Kidney epithelial cell (primary cell): Measurements from ENCODE around the gene ELP2. TPM values are rescaled to one million over a fixed set of nuclear protein-coding genes. Genes with fewer than 3 reads are reported as not detected.
"Not testable (repeated sequence)": the region's sequence is repeated elsewhere in the genome, so short reads cannot be mapped to it uniquely, and the experiment has no call there.

Experiments used
- DNase-seq: peaks from one replicate; pipeline ENCODE4 v3.0.0-alpha.2; 2010; ENCODE audit warnings: low read depth
- H3K27me3 ChIP-seq: 2 replicates; pipeline ENCODE4 v1.6.0; 2011; ENCODE audit warnings: low read length; ENCODE audit not compliant: control insufficient read depth, insufficient read depth
- H3K36me3 ChIP-seq: 2 replicates; pipeline ENCODE4 v1.5.1; 2011; ENCODE audit warnings: low read length; ENCODE audit not compliant: control insufficient read depth, insufficient read depth
- H3K4me3 ChIP-seq: 2 replicates; pipeline ENCODE4 v1.5.1; 2011; ENCODE audit warnings: low read depth, mild to moderate bottlenecking, control low read depth, low read length
- CTCF ChIP-seq: IDR thresholded peaks from 2 replicates; pipeline ENCODE4 v1.5.1; 2011; ENCODE audit warnings: mild to moderate bottlenecking, moderate library complexity, low read length, control low read depth, inconsistent platforms; ENCODE audit not compliant: insufficient read depth, poor library complexity, severe bottlenecking
- total RNA-seq: library from RNA; depleted of rRNA; stranded (reverse); fragments of >200 nt; gene quantifications from 2 replicates; pipeline ENCODE4 v1.2.3, GENCODE V29; 2015

The ELP2 gene
- total RNA-seq, 1 donor from 2014 or later = 63.9 TPM

GRCh38 chr18:36167692-36168218 lies 38.1 kb downstream of the ELP2 start:
- no peak for TF ChIP-seq CTCF
- peaks cover 1% of the 10 kb centered on the region for H3K36me3 ChIP-seq
- H3K4me3 ChIP-seq = no peak overlapping the region
- H3K27me3 ChIP-seq = no peaks in the 10 kb centered on the region
- no peak for DNase-seq

DNA sequence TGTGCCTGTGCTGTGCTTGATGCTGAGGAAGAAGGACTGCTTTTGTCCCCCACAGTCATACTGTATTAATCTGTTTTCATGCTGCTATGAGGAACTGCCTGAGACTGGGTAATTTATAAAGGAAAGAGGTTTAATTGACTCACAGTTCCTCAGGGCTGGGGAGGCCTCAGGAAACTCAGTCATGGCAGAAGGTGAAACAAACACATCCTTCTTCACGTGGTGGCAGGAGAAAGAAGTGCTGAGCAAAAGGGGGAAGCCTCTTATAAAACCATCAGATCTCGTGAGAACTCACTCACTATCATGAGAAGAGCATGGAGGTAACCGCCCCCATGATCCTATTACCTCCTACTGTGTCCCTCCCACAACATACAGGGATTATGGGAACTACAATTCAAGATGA lies 38.6 kb downstream of the ELP2 start:
- DNase-seq, H3K4me3 ChIP-seq, H3K36me3 ChIP-seq, H3K27me3 ChIP-seq: not testable (repeated sequence)

DNA sequence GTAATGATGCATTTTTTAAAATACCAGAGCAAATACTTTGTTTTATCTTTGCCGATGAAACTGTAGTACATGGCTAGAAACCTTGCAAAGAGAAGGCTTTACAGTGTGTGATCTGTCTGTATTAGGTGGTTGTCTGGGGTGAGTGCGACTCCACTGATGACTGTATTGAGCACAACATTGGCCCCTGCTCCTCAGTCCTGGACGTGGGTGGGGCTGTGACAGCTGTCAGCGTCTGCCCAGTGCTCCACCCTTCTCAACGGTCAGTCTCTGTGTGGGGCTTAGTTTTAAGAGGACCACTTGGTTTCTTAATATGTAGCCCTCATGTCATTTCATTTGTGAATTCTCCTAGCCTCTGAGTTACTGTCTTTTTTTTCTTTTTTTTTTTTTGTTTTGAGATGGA lies 40.2 kb downstream of the ELP2 start:
- peaks cover 1% of the 10 kb centered on the region for H3K36me3 ChIP-seq
- no peak for TF ChIP-seq CTCF
- H3K4me3 ChIP-seq = no peak overlapping the region
- no peak for DNase-seq
- no peaks in the 10 kb centered on the region for H3K27me3 ChIP-seq

DNA sequence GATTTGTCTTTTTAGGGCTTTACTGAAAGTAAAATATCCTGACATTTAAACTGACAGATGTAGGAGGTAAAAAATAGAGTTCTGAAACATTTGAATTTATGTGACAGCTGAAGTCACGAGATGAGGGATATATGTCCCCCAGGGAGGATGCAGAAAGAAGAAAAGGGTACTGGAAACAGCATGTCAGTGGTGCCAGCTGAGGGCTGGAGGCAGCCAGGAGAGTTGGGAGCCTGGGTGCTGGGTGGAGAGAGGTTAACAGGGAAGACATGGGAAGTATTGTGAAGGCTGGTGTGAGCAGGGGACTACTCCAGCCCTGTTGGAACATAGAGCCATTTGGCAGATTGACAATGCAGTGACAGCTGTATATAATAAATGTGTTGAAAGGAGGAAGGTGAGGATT lies 45.8 kb downstream of the ELP2 start:
- no peak for DNase-seq
- no peaks in the 10 kb centered on the region for H3K27me3 ChIP-seq
- H3K4me3 ChIP-seq = no peak overlapping the region
- TF ChIP-seq CTCF = no peak
- H3K36me3 ChIP-seq = peaks cover 3% of the 10 kb centered on the region

- H3K4me3 ChIP-seq = no peak overlapping the region
- peaks cover 3% of the 10 kb centered on the region for H3K36me3 ChIP-seq
- no peak for DNase-seq
- no peak for TF ChIP-seq CTCF
- H3K27me3 ChIP-seq = no peaks in the 10 kb centered on the region
Observed at GRCh38 chr18:36176177-36176584, 46.5 kb downstream of the ELP2 start.

DNA sequence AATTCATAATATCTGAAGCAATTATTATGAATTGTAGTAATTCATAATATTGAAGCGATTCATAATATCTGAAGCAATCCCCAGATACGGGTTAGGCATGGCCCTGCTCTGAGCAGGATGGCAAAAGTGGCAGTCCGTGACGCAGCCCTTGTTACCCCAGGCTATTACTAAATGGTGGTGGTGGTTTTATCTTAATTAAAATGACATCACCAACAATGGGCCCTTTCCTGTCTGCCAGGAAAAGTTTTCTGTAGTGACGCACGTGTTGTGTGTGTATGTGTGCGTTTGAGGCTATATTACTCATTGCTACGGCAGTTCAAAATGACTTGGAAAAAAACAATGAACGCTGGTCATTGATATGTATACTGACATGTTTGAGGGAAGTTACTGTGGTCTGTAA lies 47.0 kb downstream of the ELP2 start:
- no peak overlapping the region for H3K4me3 ChIP-seq
- H3K27me3 ChIP-seq = no peaks in the 10 kb centered on the region
- no peak for TF ChIP-seq CTCF
- no peak for DNase-seq
- peaks cover 3% of the 10 kb centered on the region for H3K36me3 ChIP-seq
